Chondrocyte (in vitro differentiated cells): Measurements from ENCODE around the gene CLTB. TPM values are rescaled to one million over a fixed set of nuclear protein-coding genes. Genes with fewer than 3 reads are reported as not detected.
"Not testable (repeated sequence)": the region's sequence is repeated elsewhere in the genome, so short reads cannot be mapped to it uniquely, and the experiment has no call there.

Experiments
- DNase-seq: peaks from one replicate; pipeline ENCODE4 v3.0.0; 2021; ENCODE audit warnings: mixed read lengths, low spot score
- H3K27ac Mint-ChIP-seq: one replicate; pipeline ENCODE4 v1.8.0; 2021; ENCODE audit warnings: mild to moderate bottlenecking, moderate library complexity, mixed read lengths; ENCODE audit not compliant: unreplicated experiment
- H3K27me3 Mint-ChIP-seq: 2 replicates; pipeline ENCODE4 v1.8.0; 2021; ENCODE audit warnings: low read depth, mixed read lengths
- H3K36me3 Mint-ChIP-seq: 2 replicates; pipeline ENCODE4 v1.8.0; 2021; ENCODE audit warnings: low read depth, mixed read lengths
- H3K4me1 Mint-ChIP-seq: 2 replicates; pipeline ENCODE4 v1.8.0; 2021; ENCODE audit warnings: low read depth, mild to moderate bottlenecking, mixed read lengths
- H3K4me3 Mint-ChIP-seq: one replicate; pipeline ENCODE4 v1.8.0; 2021; ENCODE audit warnings: mild to moderate bottlenecking, moderate library complexity, mixed read lengths; ENCODE audit not compliant: unreplicated experiment
- H3K9me3 Mint-ChIP-seq: 2 replicates; pipeline ENCODE4 v1.8.0; 2021; ENCODE audit warnings: low read depth, mixed read lengths
- CTCF ChIP-seq: fragments of 200-600 bp; sonication (generic); IDR thresholded peaks from 2 replicates; pipeline ENCODE4 v1.5.0; 2021; ENCODE audit warnings: antibody characterized with exemption, mild to moderate bottlenecking, moderate library complexity
- total RNA-seq: library from RNA; stranded (reverse); gene quantifications from 3 replicates; pipeline ENCODE4 v1.2.1, GENCODE V29; 2021

The CLTB gene
- total RNA-seq, 1 donor from 2014 or later, result 65.3 TPM

- H3K9me3 Mint-ChIP-seq, result no peaks in the 10 kb centered on the region
- H3K4me3 Mint-ChIP-seq, result no peak overlapping the region
- no peak for DNase-seq
- peaks cover 20% of the 10 kb centered on the region for H3K36me3 Mint-ChIP-seq
- no peak overlapping the region for H3K27ac Mint-ChIP-seq
- no peak for TF ChIP-seq CTCF
- no peaks in the 10 kb centered on the region for H3K27me3 Mint-ChIP-seq
- peaks cover 24% of the 10 kb centered on the region for H3K4me1 Mint-ChIP-seq
These were observed 7.7 kb downstream of the CLTB start for GRCh38 chr5:176408590-176408989.

- not testable (repeated sequence) for H3K4me3 Mint-ChIP-seq, H3K9me3 Mint-ChIP-seq, DNase-seq, H3K27me3 Mint-ChIP-seq, H3K27ac Mint-ChIP-seq
- peaks cover 20% of the 10 kb centered on the region for H3K4me1 Mint-ChIP-seq
- H3K36me3 Mint-ChIP-seq, result peaks cover 20% of the 10 kb centered on the region
These were observed 8.1 kb downstream of the CLTB start for GRCh38 chr5:176408252-176408573.

- DNase-seq, result no peak
- H3K27me3 Mint-ChIP-seq, result no peaks in the 10 kb centered on the region
- peaks cover 20% of the 10 kb centered on the region for H3K36me3 Mint-ChIP-seq
- H3K27ac Mint-ChIP-seq, result no peak overlapping the region
- H3K4me1 Mint-ChIP-seq, result peaks cover 16% of the 10 kb centered on the region
- no peak for TF ChIP-seq CTCF
- H3K4me3 Mint-ChIP-seq, result no peak overlapping the region
- no peaks in the 10 kb centered on the region for H3K9me3 Mint-ChIP-seq
These were observed 8.7 kb downstream of the CLTB start for GRCh38 chr5:176407456-176408251.

DNA sequence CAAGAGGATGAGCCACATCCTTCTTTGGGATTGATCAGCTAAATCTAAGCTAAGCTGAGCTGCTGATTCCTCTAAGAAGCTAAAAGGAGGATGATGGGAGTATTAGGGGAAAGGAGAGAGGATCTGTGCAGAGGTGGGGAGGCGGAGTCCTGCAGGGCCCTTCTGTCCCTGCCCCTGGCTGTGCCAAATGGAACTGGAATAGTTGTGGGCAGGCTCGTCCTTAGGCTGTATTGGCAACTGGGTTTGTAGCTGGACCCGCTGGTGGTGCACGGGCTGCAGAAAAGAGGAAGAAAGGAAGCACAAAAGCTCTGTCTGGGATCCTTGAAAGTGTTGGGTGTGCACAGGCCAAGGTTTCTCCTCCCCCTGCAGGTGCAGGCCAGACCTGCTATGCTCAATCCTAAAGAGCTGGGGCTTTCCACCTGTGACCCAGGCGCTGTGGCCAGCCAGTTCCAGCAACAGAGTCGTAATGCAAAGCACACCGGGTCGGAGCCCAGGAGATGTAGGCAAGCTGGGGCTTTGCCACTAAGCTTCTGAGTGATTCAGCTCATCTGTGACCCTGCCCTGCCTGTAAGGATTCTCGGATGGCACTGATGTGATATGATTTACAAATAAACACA, 9.8 kb downstream of the CLTB start:
- Mint-ChIP-seq H3K27ac (no peak overlapping the region), H3K36me3 (peaks cover 20% of the 10 kb centered on the region), H3K9me3 (no peaks in the 10 kb centered on the region), H3K4me1 (peaks cover 15% of the 10 kb centered on the region), H3K4me3 (no peak overlapping the region), H3K27me3 (no peaks in the 10 kb centered on the region)
- no peak for DNase-seq
- no peak for TF ChIP-seq CTCF

GRCh38 chr5:176405656-176406435, 10.5 kb downstream of the CLTB start:
- Mint-ChIP-seq H3K27me3 (no peaks in the 10 kb centered on the region), H3K4me1 (peaks cover 16% of the 10 kb centered on the region), H3K4me3 (no peak overlapping the region), H3K36me3 (peaks cover 20% of the 10 kb centered on the region), H3K27ac (no peak overlapping the region), H3K9me3 (no peaks in the 10 kb centered on the region)
- no peak for DNase-seq
- TF ChIP-seq CTCF, result no peak
